ENCODE data around the gene JADE3.

Gene JADE3

DNA sequence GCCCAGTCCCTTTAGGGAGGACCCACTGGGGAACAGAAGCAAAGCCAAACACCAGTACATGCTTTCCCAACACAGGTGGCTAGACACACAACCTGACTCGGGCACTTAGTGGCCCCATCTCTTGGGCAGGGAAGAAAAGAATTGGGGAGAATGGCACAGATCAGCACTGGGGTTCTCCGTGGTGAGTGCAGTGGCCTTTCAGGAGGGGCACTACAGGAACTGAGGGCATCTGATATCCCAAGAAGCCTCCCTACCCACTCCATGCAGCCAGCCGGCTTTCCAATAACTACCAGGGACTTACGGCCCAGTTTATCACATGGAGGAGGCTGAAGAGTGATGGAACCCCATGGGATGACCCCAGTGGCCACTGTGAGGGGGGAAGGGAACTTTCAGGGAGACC, 189.0 kb downstream of the JADE3 start:
- H3K36me3 ChIP-seq (replicated peaks; ENCODE audit: insufficient read depth, low read length), result no peaks in the 10 kb centered on the region
- H3F3A ChIP-seq (ENCODE audit: insufficient read depth, low read length), result no peaks in the 10 kb centered on the region
- no peak for DNase-seq
- no peaks in the 10 kb centered on the region for H3K9me3 ChIP-seq (replicated peaks; ENCODE audit: insufficient read depth, low read length)
- H3K79me2 ChIP-seq (ENCODE audit: low read length), result no peaks in the 10 kb centered on the region
- no peak overlapping the region for H3K27ac ChIP-seq (ENCODE audit: low read length)
- no peak overlapping the region for H3K9ac ChIP-seq (ENCODE audit: low read length)
- no peak overlapping the region for H3K4me3 ChIP-seq (ENCODE audit: low read length)
- no peak overlapping the region for H3K4me2 ChIP-seq (ENCODE audit: low read depth, low read length)
- no peaks in the 10 kb centered on the region for H4K20me1 ChIP-seq (ENCODE audit: insufficient read depth, low read length)
- no peaks in the 10 kb centered on the region for H3K4me1 ChIP-seq (ENCODE audit: low read length)
- no peaks in the 10 kb centered on the region for H3K27me3 ChIP-seq (replicated peaks; ENCODE audit: insufficient read depth, low read length)
- no peaks in the 10 kb centered on the region for H3K9me2 ChIP-seq (replicated peaks; ENCODE audit: insufficient read depth, low read length)
- H2AFZ ChIP-seq (ENCODE audit: low read length), result no peak overlapping the region
- TF ChIP-seq, protein P1, sequence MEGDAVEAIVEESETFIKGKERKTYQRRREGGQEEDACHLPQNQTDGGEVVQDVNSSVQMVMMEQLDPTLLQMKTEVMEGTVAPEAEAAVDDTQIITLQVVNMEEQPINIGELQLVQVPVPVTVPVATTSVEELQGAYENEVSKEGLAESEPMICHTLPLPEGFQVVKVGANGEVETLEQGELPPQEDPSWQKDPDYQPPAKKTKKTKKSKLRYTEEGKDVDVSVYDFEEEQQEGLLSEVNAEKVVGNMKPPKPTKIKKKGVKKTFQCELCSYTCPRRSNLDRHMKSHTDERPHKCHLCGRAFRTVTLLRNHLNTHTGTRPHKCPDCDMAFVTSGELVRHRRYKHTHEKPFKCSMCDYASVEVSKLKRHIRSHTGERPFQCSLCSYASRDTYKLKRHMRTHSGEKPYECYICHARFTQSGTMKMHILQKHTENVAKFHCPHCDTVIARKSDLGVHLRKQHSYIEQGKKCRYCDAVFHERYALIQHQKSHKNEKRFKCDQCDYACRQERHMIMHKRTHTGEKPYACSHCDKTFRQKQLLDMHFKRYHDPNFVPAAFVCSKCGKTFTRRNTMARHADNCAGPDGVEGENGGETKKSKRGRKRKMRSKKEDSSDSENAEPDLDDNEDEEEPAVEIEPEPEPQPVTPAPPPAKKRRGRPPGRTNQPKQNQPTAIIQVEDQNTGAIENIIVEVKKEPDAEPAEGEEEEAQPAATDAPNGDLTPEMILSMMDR (IDR thresholded peaks at IDR 0.05; ENCODE audit: low read length), result no peak
- TF ChIP-seq EZH2phosphoT487 (IDR thresholded peaks at IDR 0.05; ENCODE audit: low read length) (no peak), EZH2 (optimal IDR thresholded peaks at IDR 0.05; ENCODE audit: low read depth, low read length) (no peak)

Data from MM.1S (cell line).